Measurements from ENCODE around the gene SRRM4. TPM values are rescaled to one million over a fixed set of nuclear protein-coding genes. Genes with fewer than 3 reads are reported as not detected.

SRRM4 gene
- polyA plus RNA-seq, 1 donor from 2014 or later: 9.9 TPM

DNA sequence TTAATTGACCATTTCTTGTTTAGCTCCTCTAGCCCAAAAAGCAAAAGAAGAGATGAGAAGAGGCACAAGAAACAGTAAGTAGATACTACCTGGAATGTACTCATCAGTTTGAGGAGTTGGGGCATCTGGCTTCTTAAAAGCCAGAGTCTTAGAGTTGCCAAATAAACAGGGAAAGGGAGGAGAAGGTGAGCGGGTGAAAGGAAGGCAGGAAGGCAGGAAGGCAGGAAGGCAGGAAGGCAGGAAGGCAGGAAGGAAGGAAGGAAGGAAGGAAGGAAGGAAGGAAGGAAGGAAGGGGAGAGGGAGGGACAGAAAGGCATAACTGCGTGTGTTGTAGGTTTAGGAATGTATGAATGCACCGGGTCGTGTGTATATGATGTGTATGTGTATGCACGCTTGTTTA, 140.7 kb downstream of the SRRM4 start:
- Histone ChIP-seq H3F3A (ENCODE audit: insufficient read depth, low read length, poor library complexity, severe bottlenecking) (no peaks in the 10 kb centered on the region), H3K4me2 (ENCODE audit: low read length) (no peak overlapping the region), H2AFZ (ENCODE audit: low read depth, low read length) (no peak overlapping the region), H3K27ac (ENCODE audit: low read length) (no peak overlapping the region), H4K20me1 (ENCODE audit: insufficient read depth) (no peaks in the 10 kb centered on the region), H3K27me3 (ENCODE audit: insufficient read depth, low read depth, low read length) (no peaks in the 10 kb centered on the region), H3K4me3 (ENCODE audit: low read length) (no peak overlapping the region), H3K9me3 (ENCODE audit: low read length) (no peaks in the 10 kb centered on the region), H3K79me2 (replicated peaks; ENCODE audit: insufficient read depth, low read length) (no peaks in the 10 kb centered on the region), H3K9ac (ENCODE audit: low read length) (no peak overlapping the region), H3K9me2 (ENCODE audit: insufficient read depth, low read length) (no peaks in the 10 kb centered on the region), H3K36me3 (ENCODE audit: insufficient read depth, low read length) (peaks cover 13% of the 10 kb centered on the region)
- TF ChIP-seq TAF1 (IDR thresholded peaks at IDR 0.05; ENCODE audit: low read depth) (no peak), EZH2 (IDR thresholded peaks at IDR 0.05; ENCODE audit: borderline replicate concordance, insufficient read depth, low read length, poor library complexity, severe bottlenecking) (no peak), RAD21 (conservative IDR thresholded peaks at IDR 0.05) (no peak), POLR2AphosphoS5 (IDR thresholded peaks at IDR 0.05) (no peak), SMC3 (conservative IDR thresholded peaks at IDR 0.05; ENCODE audit: poor library complexity) (no peak), EP300 (conservative IDR thresholded peaks at IDR 0.05; ENCODE audit: poor library complexity, severe bottlenecking) (no peak), MXI1 (conservative IDR thresholded peaks at IDR 0.05; ENCODE audit: poor library complexity, severe bottlenecking) (no peak)
- TF ChIP-seq, protein P1, sequence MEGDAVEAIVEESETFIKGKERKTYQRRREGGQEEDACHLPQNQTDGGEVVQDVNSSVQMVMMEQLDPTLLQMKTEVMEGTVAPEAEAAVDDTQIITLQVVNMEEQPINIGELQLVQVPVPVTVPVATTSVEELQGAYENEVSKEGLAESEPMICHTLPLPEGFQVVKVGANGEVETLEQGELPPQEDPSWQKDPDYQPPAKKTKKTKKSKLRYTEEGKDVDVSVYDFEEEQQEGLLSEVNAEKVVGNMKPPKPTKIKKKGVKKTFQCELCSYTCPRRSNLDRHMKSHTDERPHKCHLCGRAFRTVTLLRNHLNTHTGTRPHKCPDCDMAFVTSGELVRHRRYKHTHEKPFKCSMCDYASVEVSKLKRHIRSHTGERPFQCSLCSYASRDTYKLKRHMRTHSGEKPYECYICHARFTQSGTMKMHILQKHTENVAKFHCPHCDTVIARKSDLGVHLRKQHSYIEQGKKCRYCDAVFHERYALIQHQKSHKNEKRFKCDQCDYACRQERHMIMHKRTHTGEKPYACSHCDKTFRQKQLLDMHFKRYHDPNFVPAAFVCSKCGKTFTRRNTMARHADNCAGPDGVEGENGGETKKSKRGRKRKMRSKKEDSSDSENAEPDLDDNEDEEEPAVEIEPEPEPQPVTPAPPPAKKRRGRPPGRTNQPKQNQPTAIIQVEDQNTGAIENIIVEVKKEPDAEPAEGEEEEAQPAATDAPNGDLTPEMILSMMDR (IDR thresholded peaks at IDR 0.05; ENCODE audit: poor library complexity, severe bottlenecking): no peak
- TF ChIP-seq, protein P2, sequence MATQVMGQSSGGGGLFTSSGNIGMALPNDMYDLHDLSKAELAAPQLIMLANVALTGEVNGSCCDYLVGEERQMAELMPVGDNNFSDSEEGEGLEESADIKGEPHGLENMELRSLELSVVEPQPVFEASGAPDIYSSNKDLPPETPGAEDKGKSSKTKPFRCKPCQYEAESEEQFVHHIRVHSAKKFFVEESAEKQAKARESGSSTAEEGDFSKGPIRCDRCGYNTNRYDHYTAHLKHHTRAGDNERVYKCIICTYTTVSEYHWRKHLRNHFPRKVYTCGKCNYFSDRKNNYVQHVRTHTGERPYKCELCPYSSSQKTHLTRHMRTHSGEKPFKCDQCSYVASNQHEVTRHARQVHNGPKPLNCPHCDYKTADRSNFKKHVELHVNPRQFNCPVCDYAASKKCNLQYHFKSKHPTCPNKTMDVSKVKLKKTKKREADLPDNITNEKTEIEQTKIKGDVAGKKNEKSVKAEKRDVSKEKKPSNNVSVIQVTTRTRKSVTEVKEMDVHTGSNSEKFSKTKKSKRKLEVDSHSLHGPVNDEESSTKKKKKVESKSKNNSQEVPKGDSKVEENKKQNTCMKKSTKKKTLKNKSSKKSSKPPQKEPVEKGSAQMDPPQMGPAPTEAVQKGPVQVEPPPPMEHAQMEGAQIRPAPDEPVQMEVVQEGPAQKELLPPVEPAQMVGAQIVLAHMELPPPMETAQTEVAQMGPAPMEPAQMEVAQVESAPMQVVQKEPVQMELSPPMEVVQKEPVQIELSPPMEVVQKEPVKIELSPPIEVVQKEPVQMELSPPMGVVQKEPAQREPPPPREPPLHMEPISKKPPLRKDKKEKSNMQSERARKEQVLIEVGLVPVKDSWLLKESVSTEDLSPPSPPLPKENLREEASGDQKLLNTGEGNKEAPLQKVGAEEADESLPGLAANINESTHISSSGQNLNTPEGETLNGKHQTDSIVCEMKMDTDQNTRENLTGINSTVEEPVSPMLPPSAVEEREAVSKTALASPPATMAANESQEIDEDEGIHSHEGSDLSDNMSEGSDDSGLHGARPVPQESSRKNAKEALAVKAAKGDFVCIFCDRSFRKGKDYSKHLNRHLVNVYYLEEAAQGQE (IDR thresholded peaks at IDR 0.05; ENCODE audit: borderline replicate concordance): no peak

DNA sequence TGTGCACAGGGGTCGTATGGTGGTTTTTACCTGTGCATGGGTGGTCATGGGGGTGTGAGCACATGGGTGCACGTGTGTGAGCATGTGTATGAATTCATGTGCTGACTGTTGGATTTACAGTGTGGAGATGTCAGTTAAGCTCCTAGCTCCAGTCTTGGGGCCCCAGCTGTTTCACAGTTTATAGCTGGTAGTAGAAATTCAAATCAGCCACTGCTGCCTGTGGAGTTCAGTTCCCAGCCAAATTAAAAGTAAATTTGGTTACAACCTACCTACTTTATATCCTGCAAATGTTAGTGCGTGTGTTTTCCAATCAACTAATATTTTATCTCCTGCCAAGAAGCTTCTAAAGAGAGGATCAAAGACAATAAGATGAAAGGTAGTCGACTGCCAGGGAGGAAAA, 141.4 kb downstream of the SRRM4 start:
- Histone ChIP-seq H3K4me2 (ENCODE audit: low read length) (no peak overlapping the region), H4K20me1 (ENCODE audit: insufficient read depth) (no peaks in the 10 kb centered on the region), H3K9me2 (ENCODE audit: insufficient read depth, low read length) (no peaks in the 10 kb centered on the region), H3K9ac (ENCODE audit: low read length) (no peak overlapping the region), H3K9me3 (ENCODE audit: low read length) (no peaks in the 10 kb centered on the region), H3K27ac (ENCODE audit: low read length) (no peak overlapping the region), H2AFZ (ENCODE audit: low read depth, low read length) (no peak overlapping the region), H3K79me2 (replicated peaks; ENCODE audit: insufficient read depth, low read length) (no peaks in the 10 kb centered on the region), H3K4me3 (ENCODE audit: low read length) (no peak overlapping the region), H3K36me3 (ENCODE audit: insufficient read depth, low read length) (peaks cover 9% of the 10 kb centered on the region), H3K27me3 (ENCODE audit: insufficient read depth, low read depth, low read length) (no peaks in the 10 kb centered on the region), H3F3A (ENCODE audit: insufficient read depth, low read length, poor library complexity, severe bottlenecking) (no peaks in the 10 kb centered on the region)
- TF ChIP-seq MXI1 (conservative IDR thresholded peaks at IDR 0.05; ENCODE audit: poor library complexity, severe bottlenecking) (no peak), TAF1 (IDR thresholded peaks at IDR 0.05; ENCODE audit: low read depth) (no peak)

DNA sequence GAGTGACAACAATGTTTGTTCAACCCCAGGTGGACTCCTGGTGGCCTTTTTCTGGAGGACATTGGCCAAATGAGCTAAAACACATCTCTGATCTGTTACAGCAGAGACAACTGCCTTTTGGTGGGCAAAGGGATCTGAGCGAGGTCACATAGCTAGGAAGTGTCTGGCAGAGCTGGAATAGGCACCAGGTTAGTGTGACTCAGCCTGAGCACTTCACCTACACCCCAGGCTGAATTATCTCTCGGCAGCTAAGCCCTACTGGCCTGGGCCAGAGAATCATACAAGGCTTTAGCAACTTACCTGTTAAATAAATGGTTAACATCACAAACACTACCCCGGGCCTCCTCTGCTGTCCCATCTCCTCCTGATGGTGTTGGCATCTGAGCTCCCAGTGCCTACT, 147.2 kb downstream of the SRRM4 start:
- no peaks in the 10 kb centered on the region for H3K9me2 ChIP-seq (ENCODE audit: insufficient read depth, low read length)
- no peaks in the 10 kb centered on the region for H3F3A ChIP-seq (ENCODE audit: insufficient read depth, low read length, poor library complexity, severe bottlenecking)
- H3K36me3 ChIP-seq (ENCODE audit: insufficient read depth, low read length): peaks cover 16% of the 10 kb centered on the region
- H3K27me3 ChIP-seq (ENCODE audit: insufficient read depth, low read depth, low read length): no peaks in the 10 kb centered on the region
- H2AFZ ChIP-seq (ENCODE audit: low read depth, low read length): no peak overlapping the region
- H3K27ac ChIP-seq (ENCODE audit: low read length): no peak overlapping the region
- no peaks in the 10 kb centered on the region for H4K20me1 ChIP-seq (ENCODE audit: insufficient read depth)
- peaks cover 11% of the 10 kb centered on the region for H3K9me3 ChIP-seq (ENCODE audit: low read length)
- H3K79me2 ChIP-seq (replicated peaks; ENCODE audit: insufficient read depth, low read length): no peaks in the 10 kb centered on the region
- H3K4me2 ChIP-seq (ENCODE audit: low read length): no peak overlapping the region
- TF ChIP-seq TAF1 (IDR thresholded peaks at IDR 0.05; ENCODE audit: low read depth) (no peak), SMC3 (conservative IDR thresholded peaks at IDR 0.05; ENCODE audit: poor library complexity) (no peak), EZH2 (IDR thresholded peaks at IDR 0.05; ENCODE audit: borderline replicate concordance, insufficient read depth, low read length, poor library complexity, severe bottlenecking) (no peak), RAD21 (conservative IDR thresholded peaks at IDR 0.05) (no peak), EP300 (conservative IDR thresholded peaks at IDR 0.05; ENCODE audit: poor library complexity, severe bottlenecking) (no peak), POLR2AphosphoS5 (IDR thresholded peaks at IDR 0.05) (no peak), MXI1 (conservative IDR thresholded peaks at IDR 0.05; ENCODE audit: poor library complexity, severe bottlenecking) (no peak)
- TF ChIP-seq, protein P1 (IDR thresholded peaks at IDR 0.05; ENCODE audit: poor library complexity, severe bottlenecking): no peak
- TF ChIP-seq, protein P2 (IDR thresholded peaks at IDR 0.05; ENCODE audit: borderline replicate concordance): no peak
- H3K9ac ChIP-seq (ENCODE audit: low read length): no peak overlapping the region
- no peak overlapping the region for H3K4me3 ChIP-seq (ENCODE audit: low read length)
